Dedifferentiated amniotic fluid mesenchymal stem cell (primary cell): ENCODE data around the gene COMP.

Experiments used
- DNase-seq: peaks from one replicate; pipeline ENCODE4 v3.0.0-alpha.2; 2016; ENCODE audit errors: extremely low spot score

The COMP gene

DNA sequence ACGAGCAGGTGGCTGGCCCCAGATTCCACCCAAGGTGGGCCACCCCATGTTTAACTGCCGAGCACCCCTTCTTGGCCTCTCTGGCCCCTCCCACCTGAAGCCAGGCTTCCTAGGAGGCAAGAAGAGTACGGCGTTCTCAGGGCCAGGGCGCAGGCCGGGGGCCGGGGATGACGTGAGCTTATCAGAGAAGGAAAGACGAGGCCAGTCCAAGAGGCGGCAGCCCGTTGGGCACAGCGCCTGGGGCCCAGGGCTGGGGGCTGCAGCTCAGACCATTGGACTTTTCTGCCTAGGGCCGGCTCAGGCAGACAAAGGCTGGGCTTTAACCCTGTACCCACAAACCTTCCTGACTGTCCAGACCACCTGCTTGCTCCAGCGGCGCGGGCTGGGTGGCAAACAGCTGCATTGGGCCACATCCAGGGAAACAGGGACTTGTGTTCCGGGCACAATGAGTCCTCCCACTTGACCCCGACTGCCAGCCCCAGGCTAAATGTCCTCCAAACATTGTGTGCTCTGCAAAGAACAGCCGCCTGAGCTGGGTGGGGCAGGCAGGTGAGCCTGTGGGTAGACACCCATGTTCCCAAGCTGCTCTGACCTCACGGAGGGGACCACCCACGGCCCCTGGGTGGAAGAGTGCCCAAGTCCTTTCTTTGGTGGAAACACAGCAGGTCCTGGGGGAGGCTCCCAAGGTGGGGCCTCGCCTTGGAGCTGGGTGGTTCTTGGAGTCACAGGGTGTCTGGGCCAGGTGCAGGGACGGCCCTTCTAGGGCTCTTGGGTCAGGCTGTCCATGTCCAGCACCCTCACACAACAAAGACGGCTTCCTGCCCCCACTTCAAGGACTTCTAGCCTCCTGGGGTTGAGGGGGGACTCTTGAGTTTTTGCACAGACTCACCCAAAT is 21.9 kb downstream of the COMP start:
- no peak for DNase-seq

GRCh38 chr19:18768046-18768771 is 22.9 kb downstream of the COMP start:
- no peak for DNase-seq

DNA sequence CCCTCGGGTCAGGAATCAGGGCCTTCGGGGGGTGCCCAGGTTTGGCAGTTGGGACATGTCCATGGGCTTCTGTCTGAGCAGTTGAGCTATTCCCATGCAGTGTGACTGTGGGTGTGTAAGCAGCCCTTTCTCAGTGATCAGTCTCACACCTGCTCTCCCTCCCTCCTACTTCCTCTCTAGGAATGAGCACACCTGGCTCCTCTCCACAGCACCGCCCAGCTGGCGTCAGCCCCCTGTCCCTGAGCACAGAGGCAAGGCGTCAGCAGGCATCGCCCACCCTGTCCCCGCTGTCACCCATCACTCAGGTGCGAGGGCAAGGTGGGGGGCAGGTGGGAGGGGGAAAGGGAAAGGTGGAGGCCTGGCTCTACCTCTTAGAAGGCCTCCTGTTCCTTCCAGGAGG is 25.9 kb downstream of the COMP start:
- no peak for DNase-seq

- no peak for DNase-seq
These were observed 26.5 kb downstream of the COMP start for GRCh38 chr19:18764591-18765051.

GRCh38 chr19:18763674-18764590 is 27.2 kb downstream of the COMP start:
- DNase-seq = no peak

- no peak for DNase-seq
These were observed 28.7 kb downstream of the COMP start for GRCh38 chr19:18762125-18763023.

DNA sequence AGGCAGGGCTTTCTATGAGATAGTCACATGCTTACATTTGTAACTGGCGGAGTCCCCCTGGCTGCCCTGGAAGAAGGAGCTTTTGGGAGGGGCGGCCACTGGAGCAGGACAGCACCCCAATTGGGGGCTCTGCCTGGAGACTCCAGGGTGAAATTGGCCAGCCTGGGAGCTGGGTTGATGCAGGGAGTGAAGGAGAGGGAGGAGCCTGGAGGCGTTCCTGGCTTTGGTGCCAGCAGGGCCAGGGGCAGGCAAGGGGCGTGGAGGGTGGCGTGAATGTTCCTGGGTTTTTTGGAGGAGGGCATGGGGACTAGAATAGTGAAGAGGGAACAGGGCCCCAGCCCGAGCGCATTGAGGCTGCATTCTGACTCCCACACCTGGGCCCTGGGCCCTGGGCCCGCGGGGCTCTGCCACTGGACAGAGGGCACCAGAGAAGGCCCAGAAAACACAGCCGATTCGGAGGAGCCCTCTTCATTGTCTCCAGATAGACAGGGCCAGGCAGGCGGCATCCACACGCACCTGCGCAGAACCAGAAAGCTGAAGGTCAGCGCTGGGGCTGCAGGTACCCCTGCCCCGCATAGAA is 29.5 kb downstream of the COMP start:
- no peak for DNase-seq

- no peak for DNase-seq
These were observed 30.4 kb downstream of the COMP start for GRCh38 chr19:18760440-18761383.

- DNase-seq = no peak
These were observed 31.1 kb downstream of the COMP start for GRCh38 chr19:18759995-18760426.

DNA sequence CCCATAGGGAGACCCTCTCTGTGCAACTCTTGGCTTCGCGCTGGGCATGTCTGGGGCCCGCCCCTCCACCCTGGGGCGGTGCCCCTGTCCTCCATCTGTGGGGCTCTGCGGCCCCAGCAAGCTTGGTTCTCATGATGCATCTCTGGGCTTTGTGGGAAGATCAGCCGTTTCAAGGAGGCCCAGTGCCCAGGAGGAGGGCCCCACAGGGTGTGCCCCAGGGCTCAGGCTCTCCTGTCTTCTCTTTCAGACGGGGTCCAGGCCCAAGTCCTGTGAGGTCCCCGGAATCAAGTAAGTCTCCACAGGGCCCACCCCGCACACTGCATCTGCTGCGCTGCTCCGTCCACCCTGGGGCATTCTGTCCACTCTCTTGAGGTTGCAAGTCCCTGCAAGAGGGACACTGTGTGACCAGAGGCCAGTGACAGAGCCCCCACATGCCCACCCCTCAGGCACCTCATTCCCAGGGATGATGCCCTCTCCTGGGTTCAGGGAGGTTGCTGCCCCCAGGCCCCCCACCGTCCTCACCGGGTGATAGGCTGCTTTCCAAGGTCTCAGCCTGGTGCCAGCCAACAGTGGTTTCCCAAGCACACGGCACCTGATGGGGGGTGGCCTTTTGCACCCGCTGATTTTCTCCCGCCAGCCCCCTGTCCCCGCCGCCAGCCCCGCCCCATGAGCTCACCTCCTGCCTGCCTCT is 31.7 kb downstream of the COMP start:
- DNase-seq = no peak

DNA sequence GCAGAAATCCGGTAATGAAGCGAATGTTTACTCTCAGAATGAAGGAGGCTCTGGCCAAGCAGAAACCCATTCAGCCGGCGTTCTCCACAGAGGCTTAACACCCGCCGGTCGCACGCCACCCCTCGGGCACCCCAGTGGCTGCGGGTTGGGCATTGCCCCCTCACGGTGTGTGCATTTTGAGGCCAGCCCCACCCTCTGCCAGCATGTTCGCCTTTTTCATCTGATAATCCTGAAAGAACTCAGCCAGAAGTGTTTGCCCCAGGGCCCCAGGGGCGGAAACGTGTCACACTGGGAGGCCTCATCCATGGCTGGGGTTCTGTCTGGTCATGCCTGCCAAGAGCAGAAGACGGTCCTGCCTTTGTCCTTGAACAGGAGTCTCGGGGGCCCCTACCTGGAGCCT is 34.2 kb downstream of the COMP start:
- DNase-seq = no peak

GRCh38 chr19:18754501-18754900 is 36.6 kb downstream of the COMP start:
- DNase-seq = no peak

- no peak for DNase-seq
These were observed 39.5 kb downstream of the COMP start for GRCh38 chr19:18751571-18751970.

DNA sequence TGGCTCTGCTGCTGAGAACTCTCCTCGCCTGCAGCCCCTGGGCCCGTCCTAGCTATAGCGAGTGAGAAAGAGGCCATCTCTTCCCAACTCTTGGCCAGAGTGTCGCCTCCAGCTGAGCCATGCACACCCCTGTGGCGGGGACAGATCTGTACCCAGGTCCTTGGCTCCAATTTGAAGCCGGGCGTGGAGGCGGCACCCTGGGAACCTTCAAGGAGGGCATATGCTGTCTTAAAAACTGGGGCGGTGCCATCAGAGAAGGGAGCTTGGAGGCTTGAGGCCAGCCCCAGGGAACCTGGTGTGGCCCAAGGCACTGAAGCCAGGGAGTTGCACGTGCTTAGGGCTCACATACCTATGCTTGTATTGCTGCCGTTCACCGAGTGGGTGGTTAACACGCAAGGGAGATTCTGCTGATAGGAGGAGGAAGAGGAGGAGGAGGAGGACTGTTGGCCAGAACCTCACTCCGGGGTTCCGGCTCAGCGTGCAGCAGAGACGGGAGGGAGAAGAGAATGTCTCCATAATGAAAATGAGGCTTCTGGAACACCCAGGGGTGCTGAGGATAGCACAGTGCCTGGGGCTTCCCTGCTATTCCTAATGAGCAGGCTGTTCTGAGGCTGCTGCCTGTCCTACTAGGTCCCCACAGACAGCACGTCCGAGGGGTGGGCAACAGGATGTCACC is 40.7 kb downstream of the COMP start:
- no peak for DNase-seq

DNA sequence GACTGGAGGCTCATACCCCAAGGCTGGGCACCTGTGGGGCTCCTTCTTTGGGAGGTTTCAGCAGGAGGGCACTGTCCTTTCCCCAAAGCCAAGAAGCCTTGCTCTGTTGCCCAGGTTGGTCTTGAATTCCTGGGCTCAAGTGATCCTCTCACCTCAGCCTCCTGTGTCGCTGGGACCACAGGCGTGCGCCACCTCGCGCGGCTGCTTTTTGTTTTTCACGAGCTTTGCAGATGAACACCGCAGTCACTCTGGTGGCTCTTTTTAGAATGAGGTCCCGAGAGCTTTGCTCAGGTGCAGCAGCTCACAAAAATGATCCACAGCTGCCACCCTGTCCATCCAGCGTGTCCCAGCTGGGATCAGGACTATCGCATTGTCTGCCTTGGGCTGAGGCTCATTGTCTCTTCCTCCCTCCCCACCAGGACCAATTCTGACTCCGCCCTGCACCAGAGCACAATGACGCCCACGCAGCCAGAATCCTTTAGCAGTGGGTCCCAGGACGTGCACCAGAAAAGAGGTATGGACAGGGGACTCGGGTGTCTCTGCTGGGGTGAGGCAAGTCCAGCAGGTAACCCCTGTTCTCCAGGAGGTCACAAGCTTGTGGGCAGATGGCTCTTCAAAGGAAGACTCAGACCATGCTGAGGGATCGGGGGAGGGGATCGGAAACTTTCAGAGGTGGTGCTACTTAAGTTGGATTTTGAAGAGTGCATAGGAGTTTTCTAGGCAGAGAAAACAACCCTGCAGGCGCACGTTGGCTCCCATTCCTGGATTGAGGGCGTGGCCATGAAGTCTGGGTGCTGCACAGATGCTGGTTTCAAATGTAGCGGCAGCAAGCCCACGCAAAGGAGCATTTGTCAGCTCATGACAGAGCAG is 41.5 kb downstream of the COMP start:
- no peak for DNase-seq

DNA sequence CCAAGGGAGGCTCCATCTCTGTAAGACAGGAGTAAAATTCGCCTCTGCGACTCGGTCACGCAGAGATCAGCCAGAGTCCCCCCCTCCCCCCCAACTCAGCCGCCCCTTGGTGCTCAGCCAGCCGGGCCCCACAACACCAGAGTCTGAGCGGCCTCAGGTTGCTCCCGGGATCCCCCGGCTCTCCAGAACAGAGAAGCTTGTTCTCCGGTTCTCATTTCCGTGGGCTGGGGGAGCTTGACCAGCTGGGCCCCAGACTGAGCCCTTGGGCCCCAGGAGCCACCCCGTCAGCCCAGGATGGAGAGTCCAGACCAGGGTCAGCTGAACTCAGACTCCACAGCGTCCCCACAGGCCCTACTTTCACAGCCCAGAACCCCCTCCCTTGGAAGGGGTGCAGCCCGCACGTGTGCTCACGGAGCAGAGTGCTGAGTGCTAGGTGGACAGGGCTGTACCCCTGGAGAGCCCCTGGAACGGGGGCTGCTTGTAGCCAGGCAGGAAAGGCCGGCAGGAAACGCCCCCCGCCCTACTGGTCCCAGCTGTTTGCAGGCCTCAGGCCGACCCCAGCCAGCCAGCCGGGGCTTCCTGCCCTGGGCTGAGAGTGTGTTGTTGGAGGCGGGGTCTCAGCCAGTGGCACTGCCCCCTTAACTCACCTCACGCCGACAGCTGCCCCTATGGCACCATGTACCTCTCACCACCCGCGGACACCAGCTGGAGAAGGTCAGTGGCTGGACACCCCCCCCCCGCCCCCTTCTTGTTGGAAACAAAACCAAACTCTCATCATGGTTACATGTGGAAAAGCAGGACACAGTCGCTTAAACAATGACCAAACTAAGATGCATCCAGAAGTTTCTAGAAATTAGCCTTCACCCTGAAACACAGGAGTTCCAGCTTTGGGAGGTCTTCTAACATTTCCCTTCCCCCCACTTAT is 44.4 kb downstream of the COMP start:
- DNase-seq = no peak
